Endothelial cell of umbilical vein (primary cell): ENCODE data around the gene PTTG1IP. TPM values are rescaled to one million over a fixed set of nuclear protein-coding genes. Genes with fewer than 3 reads are reported as not detected.

Source experiments
- BruUV-seq: library from RNA; stranded (reverse); fragments of 400-500 nt; replicated peaks from 2 replicates; lab custom pipeline; 2021; lab: Mats Ljungman, UMichigan
- CTCF ChIA-PET: fragments of 300-600, 350-600 bp; sonication (Branson Sonifier 250); formaldehyde crosslinking; loops from one replicate; lab custom pipeline; 2021; ENCODE audit warnings: antibody characterized with exemption, inconsistent platforms; lab: Charles Lee
- POLR2A ChIA-PET: fragments of 300-600, 350-600 bp; sonication (Branson Sonifier 250); formaldehyde crosslinking; loops from one replicate; lab custom pipeline; 2021; ENCODE audit warnings: antibody characterized with exemption, inconsistent platforms; lab: Charles Lee
- DNase-seq: peaks from one replicate; pipeline ENCODE4 v3.0.0-alpha.2; 2011; ENCODE audit warnings: low read depth, low spot score
- FAIRE-seq: peaks from 2 replicates; lab custom pipeline; 2011; peaks lifted over from hg19 to GRCh38; lab: Jason Lieb, UNC
- H2AFZ ChIP-seq: 2 replicates; pipeline ENCODE4 v1.6.0; 2012; ENCODE audit warnings: low read depth, low read length, control low read depth, inconsistent platforms
- H3K27ac ChIP-seq: 2 replicates; pipeline ENCODE4 v1.5.1; 2011; ENCODE audit warnings: low read depth, mild to moderate bottlenecking, control low read depth, low read length, moderate library complexity; ENCODE audit not compliant: insufficient read depth
- H3K27me3 ChIP-seq, 2 experiments: 2 replicates each; pipeline versions ENCODE4 v1.6.0 to v1.6.1; 2011; ENCODE audit warnings: low read length in 2 of 2, mixed read lengths in 1 of 2; ENCODE audit not compliant: control insufficient read depth in 2 of 2, insufficient read depth in 2 of 2
- H3K36me3 ChIP-seq, 2 experiments: 2 replicates in 1 of 2; 3 replicates in 1 of 2; pipeline ENCODE4 v1.5.1; 2011; ENCODE audit warnings: low read length in 2 of 2, mild to moderate bottlenecking in 1 of 2, moderate library complexity in 1 of 2; ENCODE audit not compliant: control insufficient read depth in 2 of 2, insufficient read depth in 2 of 2; ENCODE audit errors: extremely low read depth in 1 of 2
- H3K4me1 ChIP-seq: 3 replicates; pipeline ENCODE4 v1.5.1; 2011; ENCODE audit warnings: mild to moderate bottlenecking, low read length; ENCODE audit not compliant: control insufficient read depth, insufficient read depth; ENCODE audit errors: extremely low read depth
- H3K4me2 ChIP-seq: 2 replicates; pipeline ENCODE4 v1.6.1; 2011; ENCODE audit warnings: low read length, control low read depth, mixed read lengths; ENCODE audit not compliant: insufficient read depth
- H3K4me3 ChIP-seq, 3 experiments: fragments of 200-600 bp in 1 of 3; sonication (generic), shearing (Covaris generic) in 1 of 3; replicated peaks in 1 of 3; 2 replicates each; pipeline ENCODE4 v1.5.1; 2011 to 2016; ENCODE audit warnings: control low read depth in 3 of 3, low read length in 3 of 3, mild to moderate bottlenecking in 2 of 3, inconsistent platforms in 1 of 3, low read depth in 1 of 3, moderate library complexity in 1 of 3; ENCODE audit not compliant: insufficient read depth in 1 of 3
- H3K79me2 ChIP-seq: 2 replicates; pipeline ENCODE4 v1.6.0; 2012; ENCODE audit warnings: low read length, inconsistent platforms; ENCODE audit not compliant: control insufficient read depth, insufficient read depth
- H3K9ac ChIP-seq: replicated peaks from 2 replicates; pipeline ENCODE3; 2011; ENCODE audit warnings: low read length, control low read depth; ENCODE audit not compliant: insufficient read depth; ENCODE audit errors: extremely low read depth
- H3K9me1 ChIP-seq: replicated peaks from 3 replicates; pipeline ENCODE4 v1.6.0; 2011; ENCODE audit warnings: mild to moderate bottlenecking, low read length; ENCODE audit not compliant: control insufficient read depth, insufficient read depth; ENCODE audit errors: extremely low read depth
- H3K9me3 ChIP-seq: replicated peaks from 2 replicates; pipeline ENCODE4 v1.5.1; 2012; ENCODE audit warnings: low read length, inconsistent platforms; ENCODE audit not compliant: control insufficient read depth, insufficient read depth
- H4K20me1 ChIP-seq: replicated peaks from 2 replicates; pipeline ENCODE3; 2011; ENCODE audit warnings: mild to moderate bottlenecking, low read length; ENCODE audit not compliant: control insufficient read depth, insufficient read depth; ENCODE audit errors: extremely low read depth
- EZH2 ChIP-seq: IDR thresholded peaks from 2 replicates; pipeline ENCODE4 v1.6.1; 2012; ENCODE audit warnings: borderline replicate concordance, low read depth, mild to moderate bottlenecking, moderate library complexity, low read length, inconsistent platforms; ENCODE audit not compliant: severe bottlenecking
- FOS ChIP-seq: IDR thresholded peaks from 2 replicates; pipeline ENCODE4 v1.6.1; 2011; ENCODE audit warnings: mild to moderate bottlenecking, low read length, moderate library complexity, borderline replicate concordance; ENCODE audit not compliant: insufficient read depth
- GATA2 ChIP-seq: IDR thresholded peaks from 2 replicates; pipeline ENCODE4 v1.7.0; 2011; ENCODE audit warnings: low read depth, mild to moderate bottlenecking, moderate library complexity, mixed read lengths, low read length; ENCODE audit not compliant: insufficient read length, insufficient read depth
- JUN ChIP-seq: IDR thresholded peaks from 2 replicates; pipeline ENCODE4 v1.6.1; 2011; ENCODE audit warnings: borderline replicate concordance, low read depth; ENCODE audit not compliant: insufficient read length, insufficient read depth
- MAX ChIP-seq: IDR thresholded peaks from 2 replicates; pipeline ENCODE4 v1.6.1; 2011; ENCODE audit not compliant: insufficient read depth, insufficient read length
- MYC ChIP-seq: IDR thresholded peaks from one replicate; pipeline ENCODE4 v1.6.1; 2011; ENCODE audit warnings: mild to moderate bottlenecking, low read depth, low read length
- POLR2A ChIP-seq: IDR thresholded peaks from 2 replicates; pipeline ENCODE4 v1.6.1; 2012; ENCODE audit warnings: low read depth, mild to moderate bottlenecking, control low read depth, low read length
- POLR2AphosphoS5 ChIP-seq: IDR thresholded peaks from 2 replicates; pipeline ENCODE4 v1.6.1; 2012; ENCODE audit warnings: low read depth, mild to moderate bottlenecking, control low read depth, low read length, moderate library complexity; ENCODE audit not compliant: insufficient read depth
- dilution Hi-C: fragments of 300-500 bp; cut with MboI; formaldehyde crosslinking; loops from one replicate; pipeline ENCODE4 v1.15.0; 2019; ENCODE audit warnings: low sequenced_read_pairs; ENCODE audit not compliant: extremely low pct_ligation_motif_present
- intact Hi-C: fragments of 100-400 bp; cut with micrococcal nuclease; formaldehyde crosslinking; loops from one replicate; pipeline ENCODE4 v1.10.0; 2022
- polyA plus RNA-seq, 4 experiments: library from polyadenylated mRNA; depleted of rRNA in 3 of 4; stranded (reverse) in 3 of 4; unstranded in 1 of 4; fragments of >200 nt; gene quantifications; 2 replicates each; pipeline versions ENCODE4 v1.2.1 to v1.2.3, GENCODE V29; 2011 to 2012; ENCODE audit warnings: missing spikeins in 1 of 4
- total RNA-seq: library from RNA; stranded (reverse); gene quantifications from 2 replicates; pipeline ENCODE4 v1.2.3, GENCODE V29; 2021
- TF ChIP-seq, protein P1 (sequence below), 2 donors: IDR thresholded peaks; 1 replicate in 1 of 2; 2 replicates in 1 of 2; pipeline ENCODE4 v1.5.1; 2011; ENCODE audit warnings: low read length in 2 of 2, mild to moderate bottlenecking in 2 of 2, moderate library complexity in 2 of 2, control low read depth in 1 of 2, inconsistent platforms in 1 of 2, low read depth in 1 of 2; ENCODE audit not compliant: insufficient read depth in 1 of 2; ENCODE audit errors: extremely low read depth in 1 of 2

PTTG1IP gene
- total and polyA plus RNA-seq, 2 donors (not counting 3 experiments of a cell fraction or from before 2014, with no cell fraction given), result 342 to 415 TPM

- no peak for TF ChIP-seq POLR2AphosphoS5
- no peak for TF ChIP-seq MYC
- TF ChIP-seq GATA2, result no peak
- no peak for TF ChIP-seq FOS
- no peak for TF ChIP-seq POLR2A
- TF ChIP-seq MAX, result no peak
- TF ChIP-seq JUN, result no peak
- TF ChIP-seq, protein P1, sequence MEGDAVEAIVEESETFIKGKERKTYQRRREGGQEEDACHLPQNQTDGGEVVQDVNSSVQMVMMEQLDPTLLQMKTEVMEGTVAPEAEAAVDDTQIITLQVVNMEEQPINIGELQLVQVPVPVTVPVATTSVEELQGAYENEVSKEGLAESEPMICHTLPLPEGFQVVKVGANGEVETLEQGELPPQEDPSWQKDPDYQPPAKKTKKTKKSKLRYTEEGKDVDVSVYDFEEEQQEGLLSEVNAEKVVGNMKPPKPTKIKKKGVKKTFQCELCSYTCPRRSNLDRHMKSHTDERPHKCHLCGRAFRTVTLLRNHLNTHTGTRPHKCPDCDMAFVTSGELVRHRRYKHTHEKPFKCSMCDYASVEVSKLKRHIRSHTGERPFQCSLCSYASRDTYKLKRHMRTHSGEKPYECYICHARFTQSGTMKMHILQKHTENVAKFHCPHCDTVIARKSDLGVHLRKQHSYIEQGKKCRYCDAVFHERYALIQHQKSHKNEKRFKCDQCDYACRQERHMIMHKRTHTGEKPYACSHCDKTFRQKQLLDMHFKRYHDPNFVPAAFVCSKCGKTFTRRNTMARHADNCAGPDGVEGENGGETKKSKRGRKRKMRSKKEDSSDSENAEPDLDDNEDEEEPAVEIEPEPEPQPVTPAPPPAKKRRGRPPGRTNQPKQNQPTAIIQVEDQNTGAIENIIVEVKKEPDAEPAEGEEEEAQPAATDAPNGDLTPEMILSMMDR (IDR thresholded peaks at IDR 0.05; ENCODE audit: extremely low read depth in 1 of 2, insufficient read depth in 1 of 2, low read depth in 1 of 2, low read length in 2 of 2), result no peak
- no peak for TF ChIP-seq EZH2
- peaks cover 22% of the 10 kb centered on the region for H3K4me1 ChIP-seq
- ChIA-PET POLR2A (no interaction called here), CTCF (interaction anchor here (0.8 to 1.9 kb wide), 6 partner anchors 10 to 124 kb away, joined by 3 to 11 read pairs (median 5); no protein-coding TSS in a partner anchor)
- H3K9me3 ChIP-seq, result no peaks in the 10 kb centered on the region
- H3K27ac ChIP-seq, result no peak overlapping the region
- no peaks in the 10 kb centered on the region for H4K20me1 ChIP-seq
- BruUV-seq, result no TSS peak
- no peak overlapping the region for H3K4me3 ChIP-seq
- FAIRE-seq, result no peak
- dilution Hi-C loops, result no loop called here
- H3K27me3 ChIP-seq, result peaks cover 4 to 5% of the 10 kb centered on the region in 2 experiments
- no peaks in the 10 kb centered on the region for H3K79me2 ChIP-seq
- H3K9ac ChIP-seq, result no peak overlapping the region
- no peak overlapping the region for H3K4me2 ChIP-seq
- no peak overlapping the region for H2AFZ ChIP-seq
- DNase-seq, result no peak
- H3K9me1 ChIP-seq, result no peaks in the 10 kb centered on the region
- intact Hi-C loops, result no loop called here
- no peaks in the 10 kb centered on the region for H3K36me3 ChIP-seq
These were observed 44.1 kb upstream of the PTTG1IP start for GRCh38 chr21:44917446-44918106.
